Adipose tissue (tissue), 3 donors: ENCODE results near the gene C1orf116. TPM values are rescaled to one million over a fixed set of nuclear protein-coding genes. Genes with fewer than 3 reads are reported as not detected.

Experiments
- H3K27ac ChIP-seq: one replicate; pipeline ENCODE4 v1.5.1; 2013; ENCODE audit warnings: low read depth, low read length
- WGBS, 3 donors: extraction: QIAGEN DNeasy Blood & Tissue Kit; methylation state at CpG; one replicate each; pipeline ENCODE4 v1.1.7; 2013; 5-methylcytosine and 5-hydroxymethylcytosine counted together
- polyA plus RNA-seq, 3 donors: library from polyadenylated mRNA; stranded (reverse); fragments of 200-250 nt; gene quantifications; one replicate each; pipeline ENCODE4 v1.2.3, GENCODE V29; 2013
- donor health status: healthy with polysubstance abuse.
- donor health status: Bipolar disorder and iron deficiency.
- donor health status: healthy.

C1orf116 gene
- polyA plus RNA-seq, result 1 to 10 TPM in 2 of 3 donors, under 1 TPM in 1; 0.34 to 5.6 (median 2.3) TPM

- 0 to 6% (median 3%) methylated on average over 1 of the region's 1 CpG for WGBS, 3 donors
- no peak within 1 kb of the TSS for H3K27ac ChIP-seq
Measured at GRCh38 chr1:207032528-207033017, at the start of gene C1orf116. Gene C1orf116 (minus strand): TSS chr1:207032756. CDS start chr1:207027598, 5,158 bp downstream.

- 79 to 91% (median 84%) methylated on average over 2 of the region's 2 CpGs for WGBS, 3 donors
- no peak overlapping the region for H3K27ac ChIP-seq
Measured at GRCh38 chr1:207081806-207082205, 49.2 kb upstream of the C1orf116 start.

GRCh38 chr1:207081088-207081487 is 48.5 kb upstream of the C1orf116 start:
- 34 to 73% (median 62%) methylated on average over 2 of the region's 2 CpGs for WGBS, 3 donors
- H3K27ac ChIP-seq, result no peak overlapping the region

- 71 to 92% (median 85%) methylated on average over 6 of the region's 6 CpGs for WGBS, 3 donors
- H3K27ac ChIP-seq, result no peak overlapping the region
Measured at GRCh38 chr1:207079706-207080241, 47.2 kb upstream of the C1orf116 start.

- WGBS, 3 donors, result 84 to 87% (median 85%) methylated on average over 11 of the region's 11 CpGs
- no peak overlapping the region for H3K27ac ChIP-seq
Measured at GRCh38 chr1:207078578-207079132, 46.1 kb upstream of the C1orf116 start.

- no peak overlapping the region for H3K27ac ChIP-seq
- 32 to 48% (median 47%) methylated on average over 6 of the region's 6 CpGs for WGBS, 3 donors
Measured at GRCh38 chr1:207077470-207078377, 45.2 kb upstream of the C1orf116 start.

- WGBS, 3 donors, result 95% methylated on average over 1 of the region's 1 CpG
- H3K27ac ChIP-seq, result no peak overlapping the region
Measured at GRCh38 chr1:207077012-207077411, 44.5 kb upstream of the C1orf116 start.

- WGBS, 3 donors, result 66 to 74% (median 71%) methylated on average over 5 of the region's 5 CpGs
- H3K27ac ChIP-seq, result no peak overlapping the region
Measured at GRCh38 chr1:207076181-207076955, 43.8 kb upstream of the C1orf116 start.

- no peak overlapping the region for H3K27ac ChIP-seq
- 71 to 82% (median 79%) methylated on average over 4 of the region's 4 CpGs for WGBS, 3 donors
Measured at GRCh38 chr1:207073906-207074820, 41.6 kb upstream of the C1orf116 start.

- 53 to 87% (median 56%) methylated on average over 8 of the region's 8 CpGs for WGBS, 3 donors
- H3K27ac ChIP-seq, result no peak overlapping the region
Measured at GRCh38 chr1:207072233-207072632, 39.7 kb upstream of the C1orf116 start.

- WGBS, 3 donors, result 87 to 91% (median 88%) methylated on average over 6 of the region's 6 CpGs
Measured at GRCh38 chr1:207071426-207071825, 38.9 kb upstream of the C1orf116 start.

GRCh38 chr1:207070811-207071210 is 38.3 kb upstream of the C1orf116 start:
- 66 to 85% (median 74%) methylated on average over 4 of the region's 4 CpGs for WGBS, 3 donors
- H3K27ac ChIP-seq, result no peak overlapping the region

More at GRCh38 chr1:207071426-207071825, 38.9 kb upstream of the C1orf116 start:
- no peak overlapping the region for H3K27ac ChIP-seq

- 86 to 94% (median 86%) methylated on average over 5 of the region's 5 CpGs for WGBS, 3 donors
- H3K27ac ChIP-seq, result no peak overlapping the region
Measured at GRCh38 chr1:207069858-207070506, 37.4 kb upstream of the C1orf116 start.

GRCh38 chr1:207069061-207069460 is 36.5 kb upstream of the C1orf116 start:
- 55 to 90% (median 68%) methylated on average over 3 of the region's 3 CpGs for WGBS, 3 donors
- H3K27ac ChIP-seq, result no peak overlapping the region

GRCh38 chr1:207067665-207068064 is 35.1 kb upstream of the C1orf116 start:
- H3K27ac ChIP-seq, result no peak overlapping the region
- WGBS, 3 donors, result 76 to 81% (median 77%) methylated on average over 5 of the region's 5 CpGs

GRCh38 chr1:207067185-207067584 is 34.6 kb upstream of the C1orf116 start:
- H3K27ac ChIP-seq, result no peak overlapping the region
- 46 to 51% (median 51%) methylated on average over 3 of the region's 3 CpGs for WGBS, 3 donors

GRCh38 chr1:207064561-207064960 is 32.0 kb upstream of the C1orf116 start:
- no peak overlapping the region for H3K27ac ChIP-seq
- 63 to 92% (median 90%) methylated on average over 8 of the region's 8 CpGs for WGBS, 3 donors
